Kidney epithelial cell (primary cell): Measurements from ENCODE around the gene DHRS3. TPM values are rescaled to one million over a fixed set of nuclear protein-coding genes. Genes with fewer than 3 reads are reported as not detected.
"Not testable (repeated sequence)": the region's sequence is repeated elsewhere in the genome, so short reads cannot be mapped to it uniquely, and the experiment has no call there.

Experiments used
- DNase-seq: peaks from one replicate; pipeline ENCODE4 v3.0.0-alpha.2; 2010; ENCODE audit warnings: low read depth
- H3K27me3 ChIP-seq: 2 replicates; pipeline ENCODE4 v1.6.0; 2011; ENCODE audit warnings: low read length; ENCODE audit not compliant: control insufficient read depth, insufficient read depth
- H3K36me3 ChIP-seq: 2 replicates; pipeline ENCODE4 v1.5.1; 2011; ENCODE audit warnings: low read length; ENCODE audit not compliant: control insufficient read depth, insufficient read depth
- H3K4me3 ChIP-seq: 2 replicates; pipeline ENCODE4 v1.5.1; 2011; ENCODE audit warnings: low read depth, mild to moderate bottlenecking, control low read depth, low read length
- total RNA-seq: library from RNA; depleted of rRNA; stranded (reverse); fragments of >200 nt; gene quantifications from 2 replicates; pipeline ENCODE4 v1.2.3, GENCODE V29; 2015
- TF ChIP-seq, protein P1 (sequence below): IDR thresholded peaks from 2 replicates; pipeline ENCODE4 v1.5.1; 2011; ENCODE audit warnings: mild to moderate bottlenecking, moderate library complexity, low read length, control low read depth, inconsistent platforms; ENCODE audit not compliant: insufficient read depth, poor library complexity, severe bottlenecking

The DHRS3 gene
- total RNA-seq, 1 donor from 2014 or later: 37.4 TPM

- H3K4me3 ChIP-seq: no peak overlapping the region
- no peaks in the 10 kb centered on the region for H3K27me3 ChIP-seq
- TF ChIP-seq, protein P1, sequence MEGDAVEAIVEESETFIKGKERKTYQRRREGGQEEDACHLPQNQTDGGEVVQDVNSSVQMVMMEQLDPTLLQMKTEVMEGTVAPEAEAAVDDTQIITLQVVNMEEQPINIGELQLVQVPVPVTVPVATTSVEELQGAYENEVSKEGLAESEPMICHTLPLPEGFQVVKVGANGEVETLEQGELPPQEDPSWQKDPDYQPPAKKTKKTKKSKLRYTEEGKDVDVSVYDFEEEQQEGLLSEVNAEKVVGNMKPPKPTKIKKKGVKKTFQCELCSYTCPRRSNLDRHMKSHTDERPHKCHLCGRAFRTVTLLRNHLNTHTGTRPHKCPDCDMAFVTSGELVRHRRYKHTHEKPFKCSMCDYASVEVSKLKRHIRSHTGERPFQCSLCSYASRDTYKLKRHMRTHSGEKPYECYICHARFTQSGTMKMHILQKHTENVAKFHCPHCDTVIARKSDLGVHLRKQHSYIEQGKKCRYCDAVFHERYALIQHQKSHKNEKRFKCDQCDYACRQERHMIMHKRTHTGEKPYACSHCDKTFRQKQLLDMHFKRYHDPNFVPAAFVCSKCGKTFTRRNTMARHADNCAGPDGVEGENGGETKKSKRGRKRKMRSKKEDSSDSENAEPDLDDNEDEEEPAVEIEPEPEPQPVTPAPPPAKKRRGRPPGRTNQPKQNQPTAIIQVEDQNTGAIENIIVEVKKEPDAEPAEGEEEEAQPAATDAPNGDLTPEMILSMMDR: peak; percentile 85
- no peak for DNase-seq
- H3K36me3 ChIP-seq: no peaks in the 10 kb centered on the region
These were observed 40.8 kb upstream of the DHRS3 start for GRCh38 chr1:12658531-12659453.

DNA sequence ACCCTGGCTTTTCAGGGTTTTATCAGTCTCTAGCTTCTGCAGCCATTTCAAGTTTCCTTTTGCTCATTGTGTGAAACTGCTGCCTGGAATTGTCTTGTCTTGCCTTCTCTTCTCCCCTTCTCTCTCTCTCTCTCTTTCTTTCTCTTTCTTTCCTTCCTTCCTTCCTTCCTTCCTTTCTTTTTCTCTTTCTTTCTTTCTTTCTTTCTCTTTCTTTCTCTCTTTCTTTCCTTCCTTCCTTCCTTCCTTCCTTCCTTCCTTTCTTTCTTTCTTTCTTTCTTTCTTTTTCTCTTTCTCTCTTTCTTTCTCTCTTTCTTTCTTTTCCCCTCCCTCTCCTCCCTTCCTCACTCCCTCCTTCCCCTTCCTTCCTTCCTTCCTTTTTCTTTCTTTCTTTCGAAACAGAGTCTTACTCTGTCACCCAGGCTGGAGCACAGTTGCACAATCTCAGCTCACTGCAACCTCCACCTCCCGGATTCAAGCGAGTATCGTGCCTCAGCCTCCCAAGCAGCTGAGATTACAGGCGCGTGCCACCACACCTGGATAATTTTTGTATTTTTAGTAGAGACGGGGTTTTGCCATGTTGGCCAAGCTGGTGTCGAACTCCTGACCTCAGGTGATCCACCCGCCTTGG is 40.0 kb upstream of the DHRS3 start:
- not testable (repeated sequence) for DNase-seq, H3K27me3 ChIP-seq, H3K36me3 ChIP-seq, H3K4me3 ChIP-seq

DNA sequence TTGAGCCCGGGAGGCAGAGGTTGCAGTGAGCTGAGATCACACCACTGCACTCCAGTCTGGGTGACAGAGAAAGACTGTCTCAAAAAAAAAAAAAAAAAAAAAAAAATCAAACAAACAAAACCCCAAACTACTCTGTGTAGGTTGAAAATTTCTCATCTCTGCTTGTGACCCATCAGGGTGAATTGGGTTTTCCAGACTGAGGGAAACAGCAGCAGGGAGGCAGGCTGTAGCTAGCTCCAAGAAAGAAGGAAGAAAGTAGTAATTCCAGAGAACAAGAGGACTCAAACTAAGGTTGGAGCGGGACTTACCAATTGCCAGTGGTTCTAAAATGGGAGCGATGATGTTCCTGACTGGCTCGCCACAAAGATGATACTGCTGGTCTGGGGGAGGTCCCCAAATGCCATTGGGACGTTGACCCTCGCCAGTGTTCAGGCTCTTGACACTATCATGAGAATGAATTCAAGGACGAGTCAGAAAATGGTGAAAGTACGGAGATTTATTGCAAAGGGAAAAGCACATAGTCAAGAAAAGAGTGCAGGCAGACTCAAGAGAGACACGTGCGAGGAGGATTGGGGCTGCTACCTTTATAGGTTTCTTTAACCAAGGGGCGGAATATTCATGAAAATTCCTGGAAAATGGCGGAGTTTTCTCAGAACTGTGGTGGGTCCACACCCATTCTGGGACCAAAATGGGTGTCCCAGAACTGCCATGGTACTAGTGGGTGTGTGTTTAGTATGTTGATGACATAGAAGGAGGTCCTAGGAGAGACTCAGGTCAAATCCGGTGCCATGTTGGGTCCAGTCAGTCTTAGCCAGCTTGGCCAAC is 39.3 kb upstream of the DHRS3 start:
- no peaks in the 10 kb centered on the region for H3K27me3 ChIP-seq
- H3K4me3 ChIP-seq: no peak overlapping the region
- TF ChIP-seq, protein P1: no peak
- H3K36me3 ChIP-seq: no peaks in the 10 kb centered on the region
- no peak for DNase-seq

GRCh38 chr1:12656575-12656974 is 38.6 kb upstream of the DHRS3 start:
- TF ChIP-seq, protein P1: no peak
- Histone ChIP-seq H3K4me3 (no peak overlapping the region), H3K27me3 (no peaks in the 10 kb centered on the region), H3K36me3 (no peaks in the 10 kb centered on the region)
- DNase-seq: no peak

- H3K36me3 ChIP-seq: no peaks in the 10 kb centered on the region
- H3K4me3 ChIP-seq: no peak overlapping the region
- H3K27me3 ChIP-seq: no peaks in the 10 kb centered on the region
- DNase-seq: no peak
- TF ChIP-seq, protein P1: no peak
These were observed 36.6 kb upstream of the DHRS3 start for GRCh38 chr1:12654657-12655056.

DNA sequence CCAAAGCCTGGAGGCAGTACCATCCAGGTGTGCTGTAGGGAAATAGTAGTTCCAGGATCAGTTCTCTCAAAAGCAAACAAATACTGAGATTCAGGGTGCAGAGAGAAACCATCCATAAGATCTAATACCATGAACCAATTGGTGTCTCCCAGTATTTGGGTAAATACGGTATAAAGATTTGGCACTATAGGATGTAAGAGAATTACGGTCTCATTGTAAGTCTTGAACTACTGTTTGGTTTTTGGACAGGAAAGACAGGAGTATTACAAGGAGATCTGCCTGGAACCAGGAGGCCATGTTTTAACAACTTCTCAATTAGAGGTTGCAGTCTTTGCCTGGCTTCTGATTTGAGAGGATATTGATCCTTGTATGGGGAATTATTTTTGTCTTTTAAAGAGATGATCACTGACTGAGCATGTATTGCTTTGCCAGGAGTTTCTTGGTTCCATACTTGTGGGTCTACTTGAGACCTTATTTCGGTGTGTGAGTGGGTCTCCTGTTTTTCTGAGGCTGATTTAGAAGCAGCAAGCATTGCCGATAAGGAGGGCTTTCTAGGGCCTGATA is 36.1 kb upstream of the DHRS3 start:
- Histone ChIP-seq H3K27me3 (no peaks in the 10 kb centered on the region), H3K4me3 (no peak overlapping the region), H3K36me3 (no peaks in the 10 kb centered on the region)
- DNase-seq: no peak
- TF ChIP-seq, protein P1: no peak
